ENCODE results near the gene CBLN3.

GRCh38 chr14:24465368-24465767, 35.9 kb upstream of the CBLN3 start:
- TF ChIP-seq TCF7 (CRISPR knock-in tag; IDR thresholded peaks at IDR 0.05; ENCODE audit: low read depth) (no peak), ELF4 (CRISPR knock-in tag; IDR thresholded peaks at IDR 0.05; ENCODE audit: low read depth) (no peak), CTCF (IDR thresholded peaks at IDR 0.05) (no peak), ZNF138 (CRISPR knock-in tag; conservative IDR thresholded peaks at IDR 0.05) (no peak), E2F1 (CRISPR knock-in tag; IDR thresholded peaks at IDR 0.05) (no peak), ATF3 (CRISPR knock-in tag; conservative IDR thresholded peaks at IDR 0.05) (no peak), TEAD4 (CRISPR knock-in tag; IDR thresholded peaks at IDR 0.05) (no peak), RELA (CRISPR knock-in tag; IDR thresholded peaks at IDR 0.05; ENCODE audit: borderline replicate concordance) (no peak)
